ENCODE measurements around the gene FOXP1.

Gene FOXP1

DNA sequence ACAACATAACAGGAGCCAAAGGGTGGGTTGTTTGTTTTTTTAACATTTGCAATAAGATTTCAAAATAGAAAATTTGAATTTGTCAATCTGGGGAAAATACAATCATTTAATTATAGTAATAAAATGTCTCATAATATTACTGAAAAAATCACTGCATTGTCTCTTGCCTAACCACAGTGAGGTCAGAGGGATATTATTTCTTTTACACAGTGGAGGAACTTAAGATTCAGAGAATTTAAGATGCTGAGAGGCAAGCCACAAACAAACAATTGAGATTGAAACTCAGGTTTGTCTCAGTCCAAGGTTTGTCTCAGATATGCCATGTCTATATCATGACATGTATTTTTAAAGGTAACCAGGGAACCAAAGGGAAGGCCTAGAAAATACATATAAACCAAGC is 428.7 kb downstream of the FOXP1 start:
- no peak overlapping the region for H3K27ac Mint-ChIP-seq
- H3K4me1 Mint-ChIP-seq, result peaks cover 8% of the 10 kb centered on the region
- peaks cover 8% of the 10 kb centered on the region for H3K27me3 Mint-ChIP-seq (ENCODE audit: low read depth)
- H3K4me3 Mint-ChIP-seq, result no peak overlapping the region
- H3K9me3 Mint-ChIP-seq, result no peaks in the 10 kb centered on the region
- TF ChIP-seq, protein P1, sequence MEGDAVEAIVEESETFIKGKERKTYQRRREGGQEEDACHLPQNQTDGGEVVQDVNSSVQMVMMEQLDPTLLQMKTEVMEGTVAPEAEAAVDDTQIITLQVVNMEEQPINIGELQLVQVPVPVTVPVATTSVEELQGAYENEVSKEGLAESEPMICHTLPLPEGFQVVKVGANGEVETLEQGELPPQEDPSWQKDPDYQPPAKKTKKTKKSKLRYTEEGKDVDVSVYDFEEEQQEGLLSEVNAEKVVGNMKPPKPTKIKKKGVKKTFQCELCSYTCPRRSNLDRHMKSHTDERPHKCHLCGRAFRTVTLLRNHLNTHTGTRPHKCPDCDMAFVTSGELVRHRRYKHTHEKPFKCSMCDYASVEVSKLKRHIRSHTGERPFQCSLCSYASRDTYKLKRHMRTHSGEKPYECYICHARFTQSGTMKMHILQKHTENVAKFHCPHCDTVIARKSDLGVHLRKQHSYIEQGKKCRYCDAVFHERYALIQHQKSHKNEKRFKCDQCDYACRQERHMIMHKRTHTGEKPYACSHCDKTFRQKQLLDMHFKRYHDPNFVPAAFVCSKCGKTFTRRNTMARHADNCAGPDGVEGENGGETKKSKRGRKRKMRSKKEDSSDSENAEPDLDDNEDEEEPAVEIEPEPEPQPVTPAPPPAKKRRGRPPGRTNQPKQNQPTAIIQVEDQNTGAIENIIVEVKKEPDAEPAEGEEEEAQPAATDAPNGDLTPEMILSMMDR (IDR thresholded peaks at IDR 0.05; ENCODE audit: unreplicated experiment in 3 of 3), result no peak
- H3K36me3 Mint-ChIP-seq (ENCODE audit: low read depth), result no peaks in the 10 kb centered on the region

GRCh38 chr3:71153713-71154112 is 429.8 kb downstream of the FOXP1 start:
- peaks cover 8% of the 10 kb centered on the region for H3K27me3 Mint-ChIP-seq (ENCODE audit: low read depth)
- peaks cover 8% of the 10 kb centered on the region for H3K4me1 Mint-ChIP-seq
- TF ChIP-seq, protein P1 (IDR thresholded peaks at IDR 0.05; ENCODE audit: unreplicated experiment in 3 of 3), result no peak
- H3K36me3 Mint-ChIP-seq (ENCODE audit: low read depth), result no peaks in the 10 kb centered on the region
- H3K9me3 Mint-ChIP-seq, result no peaks in the 10 kb centered on the region
- no peak overlapping the region for H3K27ac Mint-ChIP-seq
- H3K4me3 Mint-ChIP-seq, result no peak overlapping the region

- Mint-ChIP-seq H3K27ac (no peak overlapping the region), H3K9me3 (no peaks in the 10 kb centered on the region), H3K4me3 (no peak overlapping the region), H3K4me1 (peaks cover 8% of the 10 kb centered on the region), H3K36me3 (ENCODE audit: low read depth) (no peaks in the 10 kb centered on the region), H3K27me3 (ENCODE audit: low read depth) (peaks cover 8% of the 10 kb centered on the region)
- TF ChIP-seq, protein P1 (IDR thresholded peaks at IDR 0.05; ENCODE audit: unreplicated experiment in 3 of 3), result no peak
Observed at GRCh38 chr3:71152892-71153265, 430.6 kb downstream of the FOXP1 start.

DNA sequence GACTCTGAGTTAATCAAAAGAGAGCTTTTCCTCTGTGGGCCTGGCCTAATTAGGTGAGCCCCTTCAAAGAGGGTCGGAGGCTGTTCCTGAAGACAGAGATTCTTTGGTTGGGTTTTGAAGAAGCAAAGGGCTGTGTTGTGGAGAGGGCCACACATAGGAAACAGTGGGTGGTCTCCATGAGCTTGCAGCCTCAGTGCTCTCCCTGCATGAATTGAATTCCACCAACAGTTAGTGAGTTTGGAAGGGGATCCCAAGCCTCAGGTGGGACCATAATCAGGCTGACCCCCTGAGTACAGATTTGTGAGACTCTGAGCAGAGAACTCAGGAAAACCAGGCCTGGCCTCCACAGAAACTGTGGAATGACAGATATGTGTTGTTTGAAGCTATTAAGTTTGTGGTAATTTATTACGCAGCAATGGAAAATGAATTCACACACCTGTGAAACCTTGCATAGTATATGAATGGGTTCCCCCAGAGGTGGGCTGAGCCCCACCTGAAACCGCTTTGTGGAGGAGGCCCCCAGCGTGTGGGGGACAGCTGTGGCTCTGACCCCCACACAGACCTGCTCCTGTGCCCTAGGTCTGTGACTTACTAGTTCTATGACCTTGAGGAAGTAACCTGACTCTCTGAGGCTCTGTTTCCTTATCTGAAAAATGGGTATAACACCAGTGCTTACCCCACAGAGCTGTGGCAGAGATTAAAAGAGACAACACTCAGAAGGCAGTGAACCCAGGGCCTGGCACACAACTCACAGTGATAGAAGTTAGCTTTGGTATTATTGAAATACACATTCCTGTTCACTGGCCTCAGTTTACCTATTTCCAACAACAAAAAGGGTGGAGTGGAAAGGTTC is 431.3 kb downstream of the FOXP1 start:
- TF ChIP-seq, protein P1 (IDR thresholded peaks at IDR 0.05; ENCODE audit: unreplicated experiment in 3 of 3), result no peak
- no peak overlapping the region for H3K4me3 Mint-ChIP-seq

GRCh38 chr3:71149959-71150954 is 433.3 kb downstream of the FOXP1 start:
- H3K36me3 Mint-ChIP-seq (ENCODE audit: low read depth), result peaks cover 3% of the 10 kb centered on the region
- peaks cover 14% of the 10 kb centered on the region for H3K4me1 Mint-ChIP-seq
- H3K27ac Mint-ChIP-seq, result no peak overlapping the region
- no peaks in the 10 kb centered on the region for H3K9me3 Mint-ChIP-seq
- no peaks in the 10 kb centered on the region for H3K27me3 Mint-ChIP-seq (ENCODE audit: low read depth)
- TF ChIP-seq, protein P1 (IDR thresholded peaks at IDR 0.05; ENCODE audit: unreplicated experiment in 3 of 3), result no peak
- H3K4me3 Mint-ChIP-seq, result no peak overlapping the region

More for the DNA sequence above, 431.3 kb downstream of the FOXP1 start:
- Mint-ChIP-seq H3K27ac (no peak overlapping the region), H3K9me3 (no peaks in the 10 kb centered on the region), H3K4me1 (peaks cover 8% of the 10 kb centered on the region), H3K36me3 (ENCODE audit: low read depth) (no peaks in the 10 kb centered on the region), H3K27me3 (ENCODE audit: low read depth) (peaks cover 8% of the 10 kb centered on the region)
